ENCODE data around the gene CAND1.

GRCh38 chr12:67243260-67243659 is 25.9 kb upstream of the CAND1 start:
- no peak for TF ChIP-seq PRDM10 (IDR thresholded peaks at IDR 0.05; ENCODE audit: partially characterized antibody)
- TF ChIP-seq, protein P1, sequence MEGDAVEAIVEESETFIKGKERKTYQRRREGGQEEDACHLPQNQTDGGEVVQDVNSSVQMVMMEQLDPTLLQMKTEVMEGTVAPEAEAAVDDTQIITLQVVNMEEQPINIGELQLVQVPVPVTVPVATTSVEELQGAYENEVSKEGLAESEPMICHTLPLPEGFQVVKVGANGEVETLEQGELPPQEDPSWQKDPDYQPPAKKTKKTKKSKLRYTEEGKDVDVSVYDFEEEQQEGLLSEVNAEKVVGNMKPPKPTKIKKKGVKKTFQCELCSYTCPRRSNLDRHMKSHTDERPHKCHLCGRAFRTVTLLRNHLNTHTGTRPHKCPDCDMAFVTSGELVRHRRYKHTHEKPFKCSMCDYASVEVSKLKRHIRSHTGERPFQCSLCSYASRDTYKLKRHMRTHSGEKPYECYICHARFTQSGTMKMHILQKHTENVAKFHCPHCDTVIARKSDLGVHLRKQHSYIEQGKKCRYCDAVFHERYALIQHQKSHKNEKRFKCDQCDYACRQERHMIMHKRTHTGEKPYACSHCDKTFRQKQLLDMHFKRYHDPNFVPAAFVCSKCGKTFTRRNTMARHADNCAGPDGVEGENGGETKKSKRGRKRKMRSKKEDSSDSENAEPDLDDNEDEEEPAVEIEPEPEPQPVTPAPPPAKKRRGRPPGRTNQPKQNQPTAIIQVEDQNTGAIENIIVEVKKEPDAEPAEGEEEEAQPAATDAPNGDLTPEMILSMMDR (IDR thresholded peaks at IDR 0.05 in 2 of 3, conservative IDR thresholded peaks at IDR 0.05 in 1 of 3; ENCODE audit: insufficient read depth in 2 of 3, low read depth in 1 of 3, low read length in 3 of 3) = no peak
- no peak for TF ChIP-seq TAF9B (IDR thresholded peaks at IDR 0.05; ENCODE audit: partially characterized antibody)
- TF ChIP-seq RAD21 (CRISPR knock-in tag; conservative IDR thresholded peaks at IDR 0.05 in 1 of 2, IDR thresholded peaks at IDR 0.05 in 1 of 2) = no peak
- TF ChIP-seq RNF2 (IDR thresholded peaks at IDR 0.05) = no peak
- no peak for TF ChIP-seq FOXM1 (IDR thresholded peaks at IDR 0.05; ENCODE audit: low read depth)
- TF ChIP-seq FOXM1 (CRISPR knock-in tag; IDR thresholded peaks at IDR 0.05; ENCODE audit: low read depth) = no peak
- no peak for TF ChIP-seq ZNF24 (IDR thresholded peaks at IDR 0.05)
- TF ChIP-seq CREB5 (CRISPR knock-in tag; IDR thresholded peaks at IDR 0.05) = no peak
- no peak for TF ChIP-seq E2F1 (CRISPR knock-in tag; IDR thresholded peaks at IDR 0.05)
- no peak for TF ChIP-seq ZNF217 (CRISPR knock-in tag; IDR thresholded peaks at IDR 0.05)
- TF ChIP-seq MTA3 (IDR thresholded peaks at IDR 0.05; ENCODE audit: borderline replicate concordance) = no peak
- TF ChIP-seq, protein P2, sequence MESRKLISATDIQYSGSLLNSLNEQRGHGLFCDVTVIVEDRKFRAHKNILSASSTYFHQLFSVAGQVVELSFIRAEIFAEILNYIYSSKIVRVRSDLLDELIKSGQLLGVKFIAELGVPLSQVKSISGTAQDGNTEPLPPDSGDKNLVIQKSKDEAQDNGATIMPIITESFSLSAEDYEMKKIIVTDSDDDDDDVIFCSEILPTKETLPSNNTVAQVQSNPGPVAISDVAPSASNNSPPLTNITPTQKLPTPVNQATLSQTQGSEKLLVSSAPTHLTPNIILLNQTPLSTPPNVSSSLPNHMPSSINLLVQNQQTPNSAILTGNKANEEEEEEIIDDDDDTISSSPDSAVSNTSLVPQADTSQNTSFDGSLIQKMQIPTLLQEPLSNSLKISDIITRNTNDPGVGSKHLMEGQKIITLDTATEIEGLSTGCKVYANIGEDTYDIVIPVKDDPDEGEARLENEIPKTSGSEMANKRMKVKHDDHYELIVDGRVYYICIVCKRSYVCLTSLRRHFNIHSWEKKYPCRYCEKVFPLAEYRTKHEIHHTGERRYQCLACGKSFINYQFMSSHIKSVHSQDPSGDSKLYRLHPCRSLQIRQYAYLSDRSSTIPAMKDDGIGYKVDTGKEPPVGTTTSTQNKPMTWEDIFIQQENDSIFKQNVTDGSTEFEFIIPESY (CRISPR knock-in tag; IDR thresholded peaks at IDR 0.05) = no peak

All from K562 (cell line).